ENCODE results near the gene PDE4D. TPM values are rescaled to one million over a fixed set of nuclear protein-coding genes. Genes with fewer than 3 reads are reported as not detected.

The PDE4D gene
- total RNA-seq, 1 experiment from 2014 or later, result 2.1 TPM

DNA sequence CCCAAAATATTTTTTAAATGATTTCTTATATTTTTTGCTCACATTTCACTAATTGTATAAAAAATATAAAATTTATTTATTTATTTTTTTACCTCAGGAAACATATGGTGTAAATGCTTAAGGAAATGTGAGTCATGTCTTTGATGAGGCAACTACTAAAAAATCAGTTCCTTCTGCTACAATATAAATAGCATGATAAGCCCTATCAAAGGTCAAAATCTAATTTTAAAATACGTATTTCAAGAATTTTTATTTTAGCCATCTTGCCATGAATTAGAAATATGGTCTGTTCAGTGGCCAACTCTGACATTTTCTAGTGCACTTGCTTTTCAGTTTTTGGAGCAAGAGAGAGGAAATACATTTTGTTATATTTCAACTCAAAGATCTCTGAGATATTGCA is 50.5 kb downstream of the PDE4D start:
- no peak overlapping the region for H3K27ac ChIP-seq (ENCODE audit: insufficient read length, low read depth, low read length)
- no peaks in the 10 kb centered on the region for H4K20me1 ChIP-seq (ENCODE audit: control insufficient read depth, insufficient read depth, insufficient read length)
- DNase-seq, result no peak
- H2BK12ac ChIP-seq (ENCODE audit: insufficient read length, low read depth, low read length), result no peak overlapping the region
- WGBS (ENCODE audit: extremely low coverage, insufficient read length, low lambda C conversion rate), result no CpG with 5 or more reads among the region's 1 CpG
- Mint-ChIP-seq H3K4me3 (no peak overlapping the region), H3K4me1 (peaks cover 2 to 7% of the 10 kb centered on the region in 2 experiments; a peak in 1 of 4 replicates), H3K9me3 (no peaks in the 10 kb centered on the region), H3K36me3 (ENCODE audit: insufficient read depth in 1 of 3, low read depth in 3 of 3) (no peaks in the 10 kb centered on the region), H3K27me3 (ENCODE audit: low read depth) (no peaks in the 10 kb centered on the region), H3K27ac (no peak overlapping the region)
- H4K91ac ChIP-seq (ENCODE audit: insufficient read length, low read depth, low read length), result no peak overlapping the region
- no peak overlapping the region for H2BK120ac ChIP-seq (ENCODE audit: low read depth, low read length, poor library complexity, severe bottlenecking)
- no peak overlapping the region for H2BK5ac ChIP-seq (ENCODE audit: insufficient read length, low read length)
- no peaks in the 10 kb centered on the region for H3K9me3 ChIP-seq (ENCODE audit: control insufficient read depth, low read depth, low read length)
- H3K56ac ChIP-seq (ENCODE audit: insufficient read length, low read depth, low read length), result no peak overlapping the region
- H3K23ac ChIP-seq (ENCODE audit: insufficient read length, low read depth, low read length), result no peak overlapping the region
- H2BK15ac ChIP-seq (ENCODE audit: low read depth, low read length), result no peak overlapping the region
- H3K79me1 ChIP-seq (ENCODE audit: insufficient read depth, low read depth, low read length, poor library complexity, severe bottlenecking), result no peaks in the 10 kb centered on the region
- no peak overlapping the region for H3K18ac ChIP-seq (ENCODE audit: insufficient read length, low read depth, low read length)
- H2BK20ac ChIP-seq (ENCODE audit: low read depth, low read length, poor library complexity, severe bottlenecking), result no peak overlapping the region
- H2AFZ ChIP-seq (ENCODE audit: low read length), result no peak overlapping the region
- H2AK5ac ChIP-seq (ENCODE audit: insufficient read length, low read length), result no peak overlapping the region
- no peak overlapping the region for H3K9ac ChIP-seq (ENCODE audit: extremely low read depth, insufficient read length, low read length)
- no peaks in the 10 kb centered on the region for H3K27me3 ChIP-seq (ENCODE audit: insufficient read depth, low read length)
- TF ChIP-seq, protein P1, sequence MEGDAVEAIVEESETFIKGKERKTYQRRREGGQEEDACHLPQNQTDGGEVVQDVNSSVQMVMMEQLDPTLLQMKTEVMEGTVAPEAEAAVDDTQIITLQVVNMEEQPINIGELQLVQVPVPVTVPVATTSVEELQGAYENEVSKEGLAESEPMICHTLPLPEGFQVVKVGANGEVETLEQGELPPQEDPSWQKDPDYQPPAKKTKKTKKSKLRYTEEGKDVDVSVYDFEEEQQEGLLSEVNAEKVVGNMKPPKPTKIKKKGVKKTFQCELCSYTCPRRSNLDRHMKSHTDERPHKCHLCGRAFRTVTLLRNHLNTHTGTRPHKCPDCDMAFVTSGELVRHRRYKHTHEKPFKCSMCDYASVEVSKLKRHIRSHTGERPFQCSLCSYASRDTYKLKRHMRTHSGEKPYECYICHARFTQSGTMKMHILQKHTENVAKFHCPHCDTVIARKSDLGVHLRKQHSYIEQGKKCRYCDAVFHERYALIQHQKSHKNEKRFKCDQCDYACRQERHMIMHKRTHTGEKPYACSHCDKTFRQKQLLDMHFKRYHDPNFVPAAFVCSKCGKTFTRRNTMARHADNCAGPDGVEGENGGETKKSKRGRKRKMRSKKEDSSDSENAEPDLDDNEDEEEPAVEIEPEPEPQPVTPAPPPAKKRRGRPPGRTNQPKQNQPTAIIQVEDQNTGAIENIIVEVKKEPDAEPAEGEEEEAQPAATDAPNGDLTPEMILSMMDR (conservative IDR thresholded peaks at IDR 0.05), result no peak
- H3K14ac ChIP-seq (ENCODE audit: insufficient read depth, low read length), result no peak overlapping the region
- no peak overlapping the region for H3K4me2 ChIP-seq (ENCODE audit: insufficient read depth, insufficient read length, low read length)
- H3K79me2 ChIP-seq (ENCODE audit: insufficient read depth, low read length), result no peaks in the 10 kb centered on the region
- no peak overlapping the region for H4K5ac ChIP-seq (ENCODE audit: insufficient read length, low read depth, low read length)
- no peaks in the 10 kb centered on the region for H3K23me2 ChIP-seq (ENCODE audit: insufficient read length, low read depth, low read length, poor library complexity, severe bottlenecking)
- no peak overlapping the region for H3T11ph ChIP-seq (ENCODE audit: low read length)
- H4K8ac ChIP-seq (replicated peaks; ENCODE audit: insufficient read length, low read depth, low read length), result no peak overlapping the region
- no peaks in the 10 kb centered on the region for H3K4me1 ChIP-seq (ENCODE audit: insufficient read depth, low read length)
- H3K4ac ChIP-seq (ENCODE audit: low read depth, low read length), result no peak overlapping the region
